Astrocyte of the cerebellum (primary cell): ENCODE results near the gene KLK5.

Source experiments
- DNase-seq: peaks from one replicate; pipeline ENCODE4 v3.0.0-alpha.2; 2011; ENCODE audit warnings: low read depth
- H3K4me3 ChIP-seq: 2 replicates; pipeline ENCODE4 v1.5.1; 2011; ENCODE audit warnings: mild to moderate bottlenecking, low read depth, low read length, moderate library complexity
- CTCF ChIP-seq: IDR thresholded peaks from 2 replicates; pipeline ENCODE4 v1.5.1; 2012; ENCODE audit warnings: low read length, low read depth, moderate library complexity, mild to moderate bottlenecking; ENCODE audit errors: missing control alignments
- in situ Hi-C: cut with HindIII; loops from 2 replicates; pipeline ENCODE4 v1.10.0; 2017; ENCODE audit warnings: low sequenced_read_pairs

KLK5 gene

GRCh38 chr19:50969413-50969760 lies 16.5 kb upstream of the KLK5 start, which contains the start of gene KLK6:
Gene KLK6 (minus strand): TSS chr19:50969591. CDS start chr19:50968104, 1,487 bp downstream.
- DNase-seq = no peak
- TF ChIP-seq CTCF = no peak
- in situ Hi-C loops = no loop called here
- no peak within 1 kb of the TSS for H3K4me3 ChIP-seq

GRCh38 chr19:50968716-50969412 lies 16.0 kb upstream of the KLK5 start:
- in situ Hi-C loops = no loop called here
- no peak overlapping the region for H3K4me3 ChIP-seq
- no peak for TF ChIP-seq CTCF
- no peak for DNase-seq

GRCh38 chr19:50967929-50968715 lies 15.3 kb upstream of the KLK5 start:
- in situ Hi-C loops = no loop called here
- no peak overlapping the region for H3K4me3 ChIP-seq
- DNase-seq = no peak
- TF ChIP-seq CTCF = no peak

- no peak for TF ChIP-seq CTCF
- no peak for DNase-seq
- H3K4me3 ChIP-seq = no peak overlapping the region
- in situ Hi-C loops = no loop called here
Measured at GRCh38 chr19:50964266-50964665, 11.4 kb upstream of the KLK5 start.

- no peak for DNase-seq
- in situ Hi-C loops = no loop called here
- H3K4me3 ChIP-seq = no peak overlapping the region
- no peak for TF ChIP-seq CTCF
Measured at GRCh38 chr19:50963381-50963780, 10.5 kb upstream of the KLK5 start.

- DNase-seq = no peak
- in situ Hi-C loops = no loop called here
- TF ChIP-seq CTCF = no peak
- no peak overlapping the region for H3K4me3 ChIP-seq
Measured at GRCh38 chr19:50962245-50962644, 9.4 kb upstream of the KLK5 start.
